Loucy (cell line): ENCODE measurements around the gene BANF2.
"Not testable (repeated sequence)": the region's sequence is repeated elsewhere in the genome, so short reads cannot be mapped to it uniquely, and the experiment has no call there.

Source experiments
- H2AFZ ChIP-seq: fragments of 200-600 bp; sonication (generic); 2 replicates; pipeline ENCODE4 v1.6.0; 2016; ENCODE audit warnings: antibody characterized with exemption, mild to moderate bottlenecking, low read length, moderate library complexity
- H3F3A ChIP-seq: fragments of 200-600 bp; 2 replicates; pipeline ENCODE4 v1.6.0; 2016; ENCODE audit warnings: antibody characterized with exemption, low read depth, mild to moderate bottlenecking
- H3K27me3 ChIP-seq: fragments of 200-600 bp; sonication (generic); 2 replicates; pipeline ENCODE4 v1.6.1; 2014; ENCODE audit warnings: low read length, mild to moderate bottlenecking; ENCODE audit not compliant: insufficient read depth, poor library complexity, severe bottlenecking
- H3K36me3 ChIP-seq: fragments of 200-600 bp; sonication (generic); 2 replicates; pipeline ENCODE4 v1.6.1; 2016; ENCODE audit warnings: low read length; ENCODE audit not compliant: insufficient read depth
- H3K4me1 ChIP-seq: fragments of 200-600 bp; sonication (generic); 2 replicates; pipeline ENCODE4 v1.5.1; 2014; ENCODE audit warnings: low read length, mild to moderate bottlenecking; ENCODE audit not compliant: insufficient read depth, poor library complexity, severe bottlenecking
- H3K4me2 ChIP-seq: fragments of 200-600 bp; sonication (generic); 2 replicates; pipeline ENCODE4 v1.6.0; 2014; ENCODE audit warnings: antibody characterized with exemption, low read length, low read depth, mild to moderate bottlenecking; ENCODE audit not compliant: poor library complexity, severe bottlenecking
- H3K4me3 ChIP-seq: fragments of 200-600 bp; sonication (generic); 2 replicates; pipeline ENCODE4 v1.5.1; 2014; ENCODE audit warnings: low read length, mild to moderate bottlenecking, mixed read lengths; ENCODE audit not compliant: poor library complexity, severe bottlenecking
- H3K79me2 ChIP-seq: fragments of 200-600 bp; sonication (generic); 2 replicates; pipeline ENCODE4 v1.6.1; 2014; ENCODE audit warnings: low read length; ENCODE audit not compliant: insufficient read depth
- H3K9ac ChIP-seq: fragments of 200-600 bp; sonication (generic); 2 replicates; pipeline ENCODE4 v1.6.0; 2014; ENCODE audit warnings: mild to moderate bottlenecking, low read depth, low read length, moderate library complexity; ENCODE audit not compliant: poor library complexity, severe bottlenecking
- H3K9me2 ChIP-seq: fragments of 200-600 bp; sonication (generic); replicated peaks from 2 replicates; pipeline ENCODE4 v1.6.1; 2016; ENCODE audit warnings: low read depth, low read length, mixed read lengths
- H3K9me3 ChIP-seq: fragments of 200-600 bp; sonication (generic); 2 replicates; pipeline ENCODE4 v1.6.1; 2014; ENCODE audit warnings: mild to moderate bottlenecking, antibody characterized with exemption, low read length, low read depth; ENCODE audit not compliant: insufficient read depth
- H4K20me1 ChIP-seq: fragments of 200-600 bp; sonication (generic); 2 replicates; pipeline ENCODE4 v1.6.0; 2014; ENCODE audit warnings: antibody characterized with exemption, low read length, mild to moderate bottlenecking; ENCODE audit not compliant: insufficient read depth, poor library complexity, severe bottlenecking
- CTCF ChIP-seq: fragments of 200-600 bp; sonication (generic); conservative IDR thresholded peaks from 2 replicates; pipeline ENCODE4 v1.5.1; 2014; ENCODE audit warnings: mild to moderate bottlenecking, antibody characterized with exemption, low read length
- EZH2phosphoT487 ChIP-seq: fragments of 200-600 bp; IDR thresholded peaks from 2 replicates; pipeline ENCODE4 v1.6.1; 2018; ENCODE audit warnings: antibody characterized with exemption, mild to moderate bottlenecking, moderate library complexity, borderline replicate concordance

Gene BANF2

GRCh38 chr20:17766226-17766625 is 66.5 kb downstream of the BANF2 start:
- no peaks in the 10 kb centered on the region for H4K20me1 ChIP-seq
- no peaks in the 10 kb centered on the region for H3K4me1 ChIP-seq
- no peak overlapping the region for H3K9ac ChIP-seq
- no peak overlapping the region for H2AFZ ChIP-seq
- TF ChIP-seq EZH2phosphoT487 (no peak), CTCF (no peak)
- no peak overlapping the region for H3K4me2 ChIP-seq
- no peaks in the 10 kb centered on the region for H3K36me3 ChIP-seq
- H3K9me2 ChIP-seq, result no peaks in the 10 kb centered on the region
- no peaks in the 10 kb centered on the region for H3K27me3 ChIP-seq
- no peaks in the 10 kb centered on the region for H3K79me2 ChIP-seq
- H3K4me3 ChIP-seq, result no peak overlapping the region
- no peaks in the 10 kb centered on the region for H3F3A ChIP-seq
- no peaks in the 10 kb centered on the region for H3K9me3 ChIP-seq

DNA sequence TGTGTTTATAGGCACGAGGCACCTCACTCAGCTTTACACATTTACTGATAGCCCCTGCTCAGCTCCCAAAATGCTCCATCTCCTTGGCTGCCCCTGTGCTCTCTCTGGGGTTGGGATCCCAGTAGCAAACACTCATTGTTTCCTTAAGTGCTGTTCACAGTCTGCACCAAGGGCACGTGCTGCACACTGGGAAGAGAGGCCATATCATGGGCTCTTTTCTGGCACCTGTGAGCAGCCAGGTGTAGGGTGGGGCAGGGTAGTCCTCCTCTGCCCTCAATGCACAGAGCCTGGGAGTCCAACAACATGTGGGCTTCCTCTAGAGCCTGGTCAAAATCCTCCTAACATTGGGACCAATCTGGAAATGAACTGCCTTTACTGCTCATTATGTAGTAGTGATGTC is 67.9 kb downstream of the BANF2 start:
- Histone ChIP-seq H3K27me3 (no peaks in the 10 kb centered on the region), H3K9me2 (no peaks in the 10 kb centered on the region), H4K20me1 (no peaks in the 10 kb centered on the region), H3K9me3 (no peaks in the 10 kb centered on the region), H3K36me3 (no peaks in the 10 kb centered on the region), H3K79me2 (no peaks in the 10 kb centered on the region), H3K4me3 (no peak overlapping the region), H3K9ac (no peak overlapping the region), H3F3A (no peaks in the 10 kb centered on the region), H3K4me1 (no peaks in the 10 kb centered on the region), H3K4me2 (no peak overlapping the region), H2AFZ (no peak overlapping the region)
- no peak for TF ChIP-seq CTCF
- TF ChIP-seq EZH2phosphoT487, result no peak

DNA sequence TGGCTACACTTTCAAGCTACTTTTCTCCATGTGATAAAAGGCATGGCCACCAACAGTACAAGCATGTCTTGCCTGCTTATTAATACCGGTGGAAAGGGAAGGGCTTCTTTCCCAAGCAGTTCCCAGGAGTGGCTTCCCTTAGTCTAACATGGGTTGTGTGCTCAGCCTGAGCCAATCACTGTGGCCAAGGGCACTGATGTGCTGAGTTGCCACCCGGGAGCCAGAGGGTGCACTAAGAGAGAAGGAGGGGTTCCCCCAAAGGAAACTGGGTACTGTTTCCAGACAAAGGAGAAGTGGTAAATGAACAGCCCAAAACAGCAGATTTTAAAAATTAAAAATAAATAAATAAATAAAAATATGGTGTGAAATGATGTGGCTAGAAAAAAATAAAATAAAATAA is 68.5 kb downstream of the BANF2 start:
- no peaks in the 10 kb centered on the region for H3K9me2 ChIP-seq
- H3K27me3 ChIP-seq, result no peaks in the 10 kb centered on the region
- no peak for TF ChIP-seq EZH2phosphoT487
- TF ChIP-seq CTCF, result no peak
- no peaks in the 10 kb centered on the region for H3K4me1 ChIP-seq
- H3F3A ChIP-seq, result no peaks in the 10 kb centered on the region
- no peaks in the 10 kb centered on the region for H3K36me3 ChIP-seq
- H3K4me3 ChIP-seq, result no peak overlapping the region
- H3K9ac ChIP-seq, result no peak overlapping the region
- H3K9me3 ChIP-seq, result no peaks in the 10 kb centered on the region
- H2AFZ ChIP-seq, result no peak overlapping the region
- H4K20me1 ChIP-seq, result no peaks in the 10 kb centered on the region
- no peak overlapping the region for H3K4me2 ChIP-seq
- H3K79me2 ChIP-seq, result no peaks in the 10 kb centered on the region

- not testable (repeated sequence) for H3K9me3 ChIP-seq, H3K27me3 ChIP-seq, H3F3A ChIP-seq, H2AFZ ChIP-seq, H3K4me1 ChIP-seq, H3K4me2 ChIP-seq, H4K20me1 ChIP-seq, H3K36me3 ChIP-seq, H3K4me3 ChIP-seq, H3K9me2 ChIP-seq, H3K79me2 ChIP-seq, H3K9ac ChIP-seq
These were observed 70.0 kb downstream of the BANF2 start for GRCh38 chr20:17769716-17770115.
